ENCODE measurements around the gene PHKB. TPM values are rescaled to one million over a fixed set of nuclear protein-coding genes. Genes with fewer than 3 reads are reported as not detected.

The PHKB gene
- total and polyA plus RNA-seq, 2 donors (not counting 1 experiment from before 2014, with no cell fraction given) = 50.4 to 223 TPM

DNA sequence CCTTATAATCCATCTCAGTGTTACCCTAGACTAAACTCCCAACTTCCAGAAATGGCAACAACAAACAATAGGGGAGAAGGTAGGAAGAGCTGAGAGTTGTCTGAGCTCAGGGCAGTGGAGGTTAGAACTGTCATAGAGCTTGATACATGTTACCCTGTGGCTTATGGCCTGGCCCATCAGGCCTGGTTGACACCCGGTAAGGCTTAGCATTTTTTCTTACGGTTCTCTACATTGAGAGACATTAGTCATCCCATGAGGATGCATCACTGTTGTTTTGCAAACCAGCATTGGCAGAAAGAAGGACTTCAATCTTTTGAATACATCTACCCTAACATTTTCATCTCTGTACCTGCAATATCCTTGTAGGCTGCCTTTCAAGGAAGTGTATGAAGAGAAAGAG, 226.6 kb downstream of the PHKB start:
- no peaks in the 10 kb centered on the region for H3K9me3 Mint-ChIP-seq (ENCODE audit: insufficient read depth)
- no peak overlapping the region for H3K27ac Mint-ChIP-seq
- Histone ChIP-seq H3K4me1 (ENCODE audit: control insufficient read depth in 2 of 2, insufficient read depth in 2 of 2, low read length in 2 of 2) (no peaks in the 10 kb centered on the region), H2AFZ (ENCODE audit: insufficient read depth, low read depth, low read length, poor library complexity, severe bottlenecking) (no peak overlapping the region), H3K4me3 (ENCODE audit: control extremely low read depth in 1 of 5, extremely low read depth in 1 of 5, insufficient read depth in 1 of 5, low read depth in 2 of 5, low read length in 4 of 5) (no peak overlapping the region), H4K20me1 (ENCODE audit: control insufficient read depth, insufficient read depth, low read length, poor library complexity, severe bottlenecking) (no peaks in the 10 kb centered on the region), H3K9me3 (ENCODE audit: control extremely low read depth in 1 of 3, control insufficient read depth in 2 of 3, insufficient read depth in 1 of 3, low read length in 2 of 3) (peaks cover 0 to 3% (median 0%) of the 10 kb centered on the region in 3 donors), H3K4me2 (replicated peaks; ENCODE audit: low read depth, low read length, poor library complexity, severe bottlenecking) (no peak overlapping the region), H3K27me3 (replicated peaks in 1 of 4; ENCODE audit: control extremely low read depth in 1 of 4, control insufficient read depth in 3 of 4, insufficient read depth in 4 of 4, low read length in 3 of 4) (no peaks in the 10 kb centered on the region), H3K79me2 (ENCODE audit: control insufficient read depth, insufficient read depth, low read length) (no peaks in the 10 kb centered on the region), H3K9ac (ENCODE audit: low read length) (no peak overlapping the region), H3K36me3 (replicated peaks in 1 of 2; ENCODE audit: control extremely low read depth in 1 of 2, control insufficient read depth in 1 of 2, extremely low read depth in 1 of 2, insufficient read depth in 2 of 2, low read length in 1 of 2) (peaks cover 15 to 43% of the 10 kb centered on the region in 2 experiments), H3K27ac (ENCODE audit: low read length in 2 of 2) (no peak overlapping the region)
- no peaks in the 10 kb centered on the region for H3K27me3 Mint-ChIP-seq
- no peak overlapping the region for H3K4me3 Mint-ChIP-seq
- CTCF ChIA-PET = no interaction called here
- 86% methylated on average over 1 of the region's 2 CpGs for WGBS (ENCODE audit: insufficient coverage)
- intact Hi-C loops (cut with micrococcal nuclease) = no loop called here
- TF ChIP-seq, protein P1, sequence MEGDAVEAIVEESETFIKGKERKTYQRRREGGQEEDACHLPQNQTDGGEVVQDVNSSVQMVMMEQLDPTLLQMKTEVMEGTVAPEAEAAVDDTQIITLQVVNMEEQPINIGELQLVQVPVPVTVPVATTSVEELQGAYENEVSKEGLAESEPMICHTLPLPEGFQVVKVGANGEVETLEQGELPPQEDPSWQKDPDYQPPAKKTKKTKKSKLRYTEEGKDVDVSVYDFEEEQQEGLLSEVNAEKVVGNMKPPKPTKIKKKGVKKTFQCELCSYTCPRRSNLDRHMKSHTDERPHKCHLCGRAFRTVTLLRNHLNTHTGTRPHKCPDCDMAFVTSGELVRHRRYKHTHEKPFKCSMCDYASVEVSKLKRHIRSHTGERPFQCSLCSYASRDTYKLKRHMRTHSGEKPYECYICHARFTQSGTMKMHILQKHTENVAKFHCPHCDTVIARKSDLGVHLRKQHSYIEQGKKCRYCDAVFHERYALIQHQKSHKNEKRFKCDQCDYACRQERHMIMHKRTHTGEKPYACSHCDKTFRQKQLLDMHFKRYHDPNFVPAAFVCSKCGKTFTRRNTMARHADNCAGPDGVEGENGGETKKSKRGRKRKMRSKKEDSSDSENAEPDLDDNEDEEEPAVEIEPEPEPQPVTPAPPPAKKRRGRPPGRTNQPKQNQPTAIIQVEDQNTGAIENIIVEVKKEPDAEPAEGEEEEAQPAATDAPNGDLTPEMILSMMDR (IDR thresholded peaks at IDR 0.05) = no peak
- no peak for TF ChIP-seq EZH2 (IDR thresholded peaks at IDR 0.05; ENCODE audit: borderline replicate concordance, insufficient read depth, low read depth, low read length, poor library complexity, severe bottlenecking)
- POLR2A ChIA-PET = no interaction called here
- no peak for DNase-seq
- H3K4me1 Mint-ChIP-seq = no peaks in the 10 kb centered on the region
- no peak for ATAC-seq (ENCODE audit: low read depth)

DNA sequence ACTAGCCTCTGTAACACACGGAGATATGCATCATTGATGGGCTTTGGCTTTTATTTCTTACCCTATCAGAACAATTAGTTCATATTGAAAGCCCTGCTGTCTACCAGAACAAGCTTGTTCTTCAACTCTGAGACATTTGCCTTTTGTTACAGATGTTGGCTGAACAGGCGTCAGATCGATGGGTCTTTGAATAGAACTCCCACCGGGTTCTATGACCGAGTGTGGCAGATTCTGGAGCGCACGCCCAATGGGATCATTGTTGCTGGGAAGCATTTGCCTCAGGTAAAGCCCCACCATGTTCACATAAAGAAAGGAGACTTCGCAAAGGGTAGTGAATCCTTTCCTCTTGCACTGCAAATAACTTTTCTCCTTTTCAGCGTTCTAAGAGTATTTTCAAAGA, 232.1 kb downstream of the PHKB start:
- Histone ChIP-seq H3K27me3 (replicated peaks in 1 of 4; ENCODE audit: control extremely low read depth in 1 of 4, control insufficient read depth in 3 of 4, insufficient read depth in 4 of 4, low read length in 3 of 4) (no peaks in the 10 kb centered on the region), H4K20me1 (ENCODE audit: control insufficient read depth, insufficient read depth, low read length, poor library complexity, severe bottlenecking) (no peaks in the 10 kb centered on the region), H3K9ac (ENCODE audit: low read length) (no peak overlapping the region), H3K79me2 (ENCODE audit: control insufficient read depth, insufficient read depth, low read length) (no peaks in the 10 kb centered on the region), H3K4me3 (ENCODE audit: control extremely low read depth in 1 of 5, extremely low read depth in 1 of 5, insufficient read depth in 1 of 5, low read depth in 2 of 5, low read length in 4 of 5) (no peak overlapping the region), H3K4me1 (ENCODE audit: control insufficient read depth in 2 of 2, insufficient read depth in 2 of 2, low read length in 2 of 2) (no peaks in the 10 kb centered on the region), H3K4me2 (replicated peaks; ENCODE audit: low read depth, low read length, poor library complexity, severe bottlenecking) (no peak overlapping the region), H3K27ac (ENCODE audit: low read length in 2 of 2) (no peak overlapping the region), H3K36me3 (replicated peaks in 1 of 2; ENCODE audit: control extremely low read depth in 1 of 2, control insufficient read depth in 1 of 2, extremely low read depth in 1 of 2, insufficient read depth in 2 of 2, low read length in 1 of 2) (peaks cover 33 to 86% of the 10 kb centered on the region in 2 experiments), H3K9me3 (ENCODE audit: control extremely low read depth in 1 of 3, control insufficient read depth in 2 of 3, insufficient read depth in 1 of 3, low read length in 2 of 3) (no peaks in the 10 kb centered on the region), H2AFZ (ENCODE audit: insufficient read depth, low read depth, low read length, poor library complexity, severe bottlenecking) (no peak overlapping the region)
- no peak overlapping the region for H3K4me3 Mint-ChIP-seq
- DNase-seq (no peak), ATAC-seq (ENCODE audit: low read depth) (no peak)
- no peaks in the 10 kb centered on the region for H3K27me3 Mint-ChIP-seq
- no peaks in the 10 kb centered on the region for H3K4me1 Mint-ChIP-seq
- no peak overlapping the region for H3K27ac Mint-ChIP-seq
- POLR2A ChIA-PET = no interaction called here
- WGBS (ENCODE audit: insufficient coverage) = 98% methylated on average over 6 of the region's 9 CpGs
- no peak for TF ChIP-seq EZH2 (IDR thresholded peaks at IDR 0.05; ENCODE audit: borderline replicate concordance, insufficient read depth, low read depth, low read length, poor library complexity, severe bottlenecking)
- TF ChIP-seq, protein P1 (IDR thresholded peaks at IDR 0.05) = no peak
- no peaks in the 10 kb centered on the region for H3K9me3 Mint-ChIP-seq (ENCODE audit: insufficient read depth)
- intact Hi-C loops (cut with micrococcal nuclease) = no loop called here
- CTCF ChIA-PET = no interaction called here

Measured in B cell (primary cell).